Measurements from ENCODE around the gene OTUB1. TPM values are rescaled to one million over a fixed set of nuclear protein-coding genes. Genes with fewer than 3 reads are reported as not detected.

OTUB1 gene
- total RNA-seq, 2 experiments from 2014 or later = 86.8 to 93.6 TPM

GRCh38 chr11:63985812-63986155 is 454 bp upstream of the OTUB1 start:
- Mint-ChIP-seq H3K9me3 (no peaks in the 10 kb centered on the region), H3K27me3 (no peaks in the 10 kb centered on the region), H3K4me1 (peaks cover 34% of the 10 kb centered on the region), H3K4me3 (peak overlapping the region; percentile 100), H3K27ac (peak overlapping the region; percentile 93), H3K36me3 (ENCODE audit: low read depth) (peaks cover 23% of the 10 kb centered on the region)
- DNase-seq = peak; percentile 85
- POLR2A ChIA-PET = interaction anchor here (0.6 to 1.4 kb wide), 9 partner anchors 11 to 221 kb away, joined by 3 to 27 read pairs (median 5); partner anchors contain the start of genes COX8A, FERMT3, NAA40 and STIP1
- CTCF ChIA-PET = interaction anchor here (0.9 to 1.0 kb wide), 2 partner anchors 15 to 148 kb away, joined by 3 to 4 read pairs; no protein-coding TSS in a partner anchor

- no peak for DNase-seq
- H3K4me3 Mint-ChIP-seq = peak overlapping the region; percentile 100
- no peaks in the 10 kb centered on the region for H3K9me3 Mint-ChIP-seq
- peaks cover 42% of the 10 kb centered on the region for H3K4me1 Mint-ChIP-seq
- ChIA-PET CTCF (interaction anchor here (1.8 kb wide), 1 partner anchor 13 kb away, joined by 5 read pairs; no protein-coding TSS in a partner anchor), POLR2A (interaction anchor here (0.7 kb wide), 1 partner anchor 13 kb away, joined by 3 read pairs; the partner anchor contains the start of gene COX8A)
- peaks cover 35% of the 10 kb centered on the region for H3K36me3 Mint-ChIP-seq (ENCODE audit: low read depth)
- peak overlapping the region; percentile 64 for H3K27ac Mint-ChIP-seq
- no peaks in the 10 kb centered on the region for H3K27me3 Mint-ChIP-seq
These were observed 785 bp downstream of the OTUB1 start for GRCh38 chr11:63986932-63987513.

- H3K36me3 Mint-ChIP-seq (ENCODE audit: low read depth) = peaks cover 48% of the 10 kb centered on the region
These were observed 5.3 kb downstream of the OTUB1 start for GRCh38 chr11:63991558-63991957.

GRCh38 chr11:63993100-63993499 is 6.9 kb downstream of the OTUB1 start:
- POLR2A ChIA-PET = no interaction called here
- Mint-ChIP-seq H3K9me3 (no peaks in the 10 kb centered on the region), H3K4me1 (peaks cover 28% of the 10 kb centered on the region), H3K4me3 (no peak overlapping the region), H3K27ac (no peak overlapping the region), H3K27me3 (no peaks in the 10 kb centered on the region), H3K36me3 (ENCODE audit: low read depth) (peaks cover 55% of the 10 kb centered on the region)
- CTCF ChIA-PET = no interaction called here
- no peak for DNase-seq

More at GRCh38 chr11:63991558-63991957, 5.3 kb downstream of the OTUB1 start:
- H3K9me3 Mint-ChIP-seq = no peaks in the 10 kb centered on the region
- no peak overlapping the region for H3K4me3 Mint-ChIP-seq
- peaks cover 36% of the 10 kb centered on the region for H3K4me1 Mint-ChIP-seq
- DNase-seq = no peak
- H3K27ac Mint-ChIP-seq = no peak overlapping the region
- ChIA-PET POLR2A (interaction anchor here (1.1 to 1.9 kb wide), 3 partner anchors 8 to 17 kb away, joined by 3 to 7 read pairs (median 6); partner anchors contain the start of gene COX8A), CTCF (interaction anchor here (1.3 to 1.5 kb wide), 2 partner anchors 10 to 46 kb away, joined by 3 to 7 read pairs; no protein-coding TSS in a partner anchor)
- no peaks in the 10 kb centered on the region for H3K27me3 Mint-ChIP-seq

GRCh38 chr11:63993993-63994392 is 7.8 kb downstream of the OTUB1 start:
- Mint-ChIP-seq H3K36me3 (ENCODE audit: low read depth) (peaks cover 52% of the 10 kb centered on the region), H3K4me3 (no peak overlapping the region), H3K9me3 (no peaks in the 10 kb centered on the region), H3K4me1 (peaks cover 24% of the 10 kb centered on the region), H3K27ac (no peak overlapping the region), H3K27me3 (no peaks in the 10 kb centered on the region)
- ChIA-PET CTCF (no interaction called here), POLR2A (no interaction called here)
- DNase-seq = no peak

- Mint-ChIP-seq H3K4me1 (peaks cover 22% of the 10 kb centered on the region), H3K36me3 (ENCODE audit: low read depth) (peaks cover 35% of the 10 kb centered on the region), H3K27me3 (peaks cover 2% of the 10 kb centered on the region), H3K4me3 (no peak overlapping the region), H3K27ac (no peak overlapping the region), H3K9me3 (no peaks in the 10 kb centered on the region)
- CTCF ChIA-PET = no interaction called here
- POLR2A ChIA-PET = no interaction called here
- no peak for DNase-seq
These were observed 10.3 kb downstream of the OTUB1 start for GRCh38 chr11:63996512-63996911.

- peaks cover 2% of the 10 kb centered on the region for H3K27me3 Mint-ChIP-seq
- CTCF ChIA-PET = interaction anchor here (1.5 kb wide), 1 partner anchor 155 kb away, joined by 7 read pairs; no protein-coding TSS in a partner anchor
- no peak for DNase-seq
- POLR2A ChIA-PET = no interaction called here
- H3K9me3 Mint-ChIP-seq = no peaks in the 10 kb centered on the region
- no peak overlapping the region for H3K27ac Mint-ChIP-seq
- peaks cover 17% of the 10 kb centered on the region for H3K4me1 Mint-ChIP-seq
- H3K4me3 Mint-ChIP-seq = no peak overlapping the region
- H3K36me3 Mint-ChIP-seq (ENCODE audit: low read depth) = peaks cover 29% of the 10 kb centered on the region
These were observed 11.0 kb downstream of the OTUB1 start for GRCh38 chr11:63997104-63997700.

GRCh38 chr11:63997801-63998337 is 11.6 kb downstream of the OTUB1 start:
- peaks cover 2% of the 10 kb centered on the region for H3K27me3 Mint-ChIP-seq
- DNase-seq = no peak
- ChIA-PET CTCF (interaction anchor here (1.5 kb wide), 1 partner anchor 154 kb away, joined by 7 read pairs; no protein-coding TSS in a partner anchor), POLR2A (interaction anchor here (1.1 kb wide), 1 partner anchor 12 kb away, joined by 5 read pairs; no protein-coding TSS in a partner anchor)
- no peak overlapping the region for H3K4me3 Mint-ChIP-seq
- H3K36me3 Mint-ChIP-seq (ENCODE audit: low read depth) = peaks cover 28% of the 10 kb centered on the region
- H3K27ac Mint-ChIP-seq = no peak overlapping the region
- no peaks in the 10 kb centered on the region for H3K9me3 Mint-ChIP-seq
- peaks cover 16% of the 10 kb centered on the region for H3K4me1 Mint-ChIP-seq

- POLR2A ChIA-PET = interaction anchor here (0.9 to 2.0 kb wide), 4 partner anchors 8 to 186 kb away, joined by 3 to 6 read pairs (median 4); no protein-coding TSS in a partner anchor
- CTCF ChIA-PET = interaction anchor here (0.6 to 4.9 kb wide), 6 partner anchors 17 to 191 kb away, joined by 3 to 107 read pairs (median 4); no protein-coding TSS in a partner anchor
- no peak for DNase-seq
- Mint-ChIP-seq H3K27me3 (peaks cover 2% of the 10 kb centered on the region), H3K4me3 (no peak overlapping the region), H3K9me3 (no peaks in the 10 kb centered on the region), H3K36me3 (ENCODE audit: low read depth) (peaks cover 25% of the 10 kb centered on the region), H3K4me1 (peaks cover 11% of the 10 kb centered on the region), H3K27ac (no peak overlapping the region)
These were observed 12.5 kb downstream of the OTUB1 start for GRCh38 chr11:63998558-63999348.

GRCh38 chr11:63999349-64000025 is 13.2 kb downstream of the OTUB1 start:
- peak; percentile 42 for DNase-seq

GRCh38 chr11:64000026-64000739 is 13.9 kb downstream of the OTUB1 start:
- H3K27me3 Mint-ChIP-seq = peaks cover 2% of the 10 kb centered on the region

More at GRCh38 chr11:63999349-64000025, 13.2 kb downstream of the OTUB1 start:
- peaks cover 23% of the 10 kb centered on the region for H3K36me3 Mint-ChIP-seq (ENCODE audit: low read depth)
- CTCF ChIA-PET = interaction anchor here (0.7 to 4.9 kb wide), 12 partner anchors 12 to 232 kb away, joined by 3 to 107 read pairs (median 4); partner anchors contain the start of gene COX8A
- no peaks in the 10 kb centered on the region for H3K9me3 Mint-ChIP-seq
- POLR2A ChIA-PET = interaction anchor here (0.9 to 2.4 kb wide), 6 partner anchors 8 to 301 kb away, joined by 3 to 11 read pairs (median 4); partner anchors contain the start of genes CATSPERZ and OTUB1
- H3K4me3 Mint-ChIP-seq = no peak overlapping the region
- peaks cover 11% of the 10 kb centered on the region for H3K4me1 Mint-ChIP-seq
- H3K27me3 Mint-ChIP-seq = peaks cover 2% of the 10 kb centered on the region
- H3K27ac Mint-ChIP-seq = no peak overlapping the region

More at GRCh38 chr11:64000026-64000739, 13.9 kb downstream of the OTUB1 start:
- peak; percentile 79 for DNase-seq
- CTCF ChIA-PET = interaction anchor here (0.7 to 4.9 kb wide), 28 partner anchors 9 to 591 kb away, joined by 3 to 107 read pairs (median 4); partner anchors contain the start of genes CATSPERZ, COX8A, RCOR2 and STIP1
- Mint-ChIP-seq H3K9me3 (no peaks in the 10 kb centered on the region), H3K4me3 (no peak overlapping the region), H3K36me3 (ENCODE audit: low read depth) (peaks cover 17% of the 10 kb centered on the region), H3K27ac (no peak overlapping the region), H3K4me1 (peaks cover 11% of the 10 kb centered on the region)
- POLR2A ChIA-PET = interaction anchor here (0.7 to 2.4 kb wide), 11 partner anchors 9 to 317 kb away, joined by 3 to 11 read pairs (median 4); partner anchors contain the start of genes CATSPERZ, FERMT3, OTUB1 and TRMT112
